Urothelium cell line (cell line): Measurements from ENCODE around the gene RASA1.

ENCODE experiments used
- DNase-seq: peaks from one replicate; pipeline ENCODE4 v3.0.0; 2011; ENCODE audit warnings: low spot score, mixed read lengths
- FAIRE-seq: peaks from 2 replicates; lab custom pipeline; 2011; peaks lifted over from hg19 to GRCh38; lab: Jason Lieb, UNC

The RASA1 gene

DNA sequence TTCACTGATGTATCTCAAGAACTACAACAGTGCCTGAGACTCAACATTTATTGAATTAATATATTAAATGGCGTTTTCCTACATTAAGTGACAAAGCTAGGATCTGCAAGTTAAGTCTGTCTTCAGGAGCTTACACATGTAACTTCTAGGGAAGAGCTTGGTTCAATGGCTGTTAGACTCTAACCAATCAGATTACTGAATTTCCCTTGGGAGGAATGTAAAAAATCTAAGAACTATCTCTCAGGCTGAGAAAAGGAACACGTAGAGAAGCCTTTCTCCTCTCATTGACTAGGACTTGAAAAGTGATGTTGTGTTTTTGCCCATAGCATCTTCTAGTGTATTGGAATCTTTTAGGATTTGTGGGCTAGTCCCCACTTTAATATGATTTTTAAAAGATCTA, 91.4 kb downstream of the RASA1 start:
- no peak for DNase-seq

GRCh38 chr5:87360132-87360531, 92.4 kb downstream of the RASA1 start:
- DNase-seq (no peak), FAIRE-seq (no peak)

More for the DNA sequence above, 91.4 kb downstream of the RASA1 start:
- FAIRE-seq: no peak

DNA sequence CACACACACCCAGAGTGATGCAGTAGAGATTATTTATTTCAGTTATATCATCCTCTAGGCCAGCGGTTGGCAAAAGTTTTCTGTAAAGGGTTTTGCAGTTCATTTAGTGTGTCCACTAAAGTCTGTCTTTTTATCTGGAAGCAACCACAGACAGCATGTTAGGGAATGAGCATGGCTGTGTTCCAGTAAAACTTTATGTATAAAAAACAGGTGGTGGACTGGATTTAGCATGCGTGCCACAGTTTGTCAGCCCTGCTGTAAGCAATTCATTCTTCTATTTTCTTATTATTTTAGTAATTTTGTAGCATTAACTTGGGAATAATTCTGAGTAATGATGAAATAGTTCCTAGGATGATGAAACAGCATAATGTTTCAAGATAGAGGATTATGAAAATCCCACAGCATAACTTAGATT, 93.4 kb downstream of the RASA1 start:
- no peak for FAIRE-seq
- no peak for DNase-seq

GRCh38 chr5:87361536-87362213, 94.0 kb downstream of the RASA1 start:
- DNase-seq (no peak), FAIRE-seq (no peak)

DNA sequence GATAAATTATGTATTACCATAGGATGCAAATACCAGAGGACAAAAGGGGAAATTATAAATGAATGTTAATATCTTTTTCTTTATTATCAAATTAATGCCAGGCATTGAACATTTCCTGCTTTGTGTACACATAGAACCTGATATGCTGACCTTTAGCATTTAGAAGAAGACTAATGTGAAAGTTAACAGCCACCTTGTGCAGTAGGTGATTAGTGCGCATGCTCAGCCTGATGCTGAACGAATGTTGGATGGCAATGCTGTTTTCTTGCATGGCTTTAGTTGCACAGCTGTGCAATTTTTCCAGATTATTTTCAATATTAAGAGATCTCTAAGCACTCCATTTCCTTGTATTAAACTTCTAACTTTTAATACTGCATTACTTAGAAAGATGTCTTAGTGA, 99.6 kb downstream of the RASA1 start:
- FAIRE-seq (no peak), DNase-seq (no peak)

DNA sequence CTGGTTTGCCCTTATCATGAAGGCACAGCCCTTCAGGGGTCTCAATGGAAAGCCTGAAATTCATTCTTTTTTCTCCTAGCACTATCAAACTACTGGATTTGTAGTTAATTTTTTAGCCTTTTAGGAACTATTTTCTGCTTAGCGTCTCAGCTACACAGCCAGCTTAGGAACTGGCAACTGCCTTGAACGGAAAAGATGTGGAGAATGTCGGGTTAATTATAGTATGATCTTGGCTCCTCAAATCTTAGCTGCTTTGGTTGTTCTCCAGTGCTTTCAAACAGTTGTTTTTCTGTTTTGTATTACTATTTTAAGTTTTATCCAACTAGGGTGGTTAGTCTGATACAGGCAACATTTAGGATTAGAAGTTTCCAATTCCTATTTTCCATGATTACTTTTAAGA, 100.9 kb downstream of the RASA1 start:
- FAIRE-seq (no peak), DNase-seq (no peak)

DNA sequence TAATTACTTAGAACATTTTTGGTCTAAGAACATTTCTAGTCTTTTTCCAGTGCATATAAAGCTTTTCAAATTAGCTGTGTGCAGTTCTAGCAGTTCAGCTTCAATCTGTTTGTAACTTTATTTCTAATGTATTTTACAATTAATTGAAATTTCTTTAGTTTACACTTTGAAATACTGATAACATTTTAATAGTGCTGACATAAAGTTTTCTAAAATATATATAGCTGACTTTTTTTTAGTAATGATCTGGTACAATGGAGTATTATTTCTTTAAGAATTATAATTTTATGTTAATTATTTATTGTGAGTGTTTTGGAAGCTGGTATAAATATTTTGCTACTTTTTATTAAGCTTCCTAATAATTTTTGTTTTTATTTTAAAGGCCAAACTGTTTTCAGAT, 101.7 kb downstream of the RASA1 start:
- no peak for FAIRE-seq
- no peak for DNase-seq

DNA sequence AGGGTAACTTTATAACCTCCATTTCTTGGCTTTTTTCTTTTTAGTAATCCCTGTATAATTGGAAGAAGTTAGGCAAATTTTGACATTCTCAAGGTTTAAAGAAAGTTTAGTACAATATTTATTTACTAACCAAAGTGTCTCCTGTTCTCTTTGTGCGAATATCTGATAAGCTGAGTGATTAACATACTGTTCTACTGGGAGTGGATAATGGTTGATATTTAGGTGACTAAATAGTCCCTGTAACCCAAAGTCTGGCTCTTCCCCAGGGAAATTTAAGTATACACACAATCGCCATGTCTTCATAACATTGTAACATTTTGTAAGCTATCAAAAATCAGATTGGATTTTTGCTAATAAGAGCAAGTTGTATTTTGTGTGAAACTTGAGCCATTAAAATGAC, 105.0 kb downstream of the RASA1 start:
- DNase-seq (no peak), FAIRE-seq (no peak)

- FAIRE-seq: no peak
- DNase-seq: no peak
These were observed 114.5 kb downstream of the RASA1 start for GRCh38 chr5:87382224-87382623.

DNA sequence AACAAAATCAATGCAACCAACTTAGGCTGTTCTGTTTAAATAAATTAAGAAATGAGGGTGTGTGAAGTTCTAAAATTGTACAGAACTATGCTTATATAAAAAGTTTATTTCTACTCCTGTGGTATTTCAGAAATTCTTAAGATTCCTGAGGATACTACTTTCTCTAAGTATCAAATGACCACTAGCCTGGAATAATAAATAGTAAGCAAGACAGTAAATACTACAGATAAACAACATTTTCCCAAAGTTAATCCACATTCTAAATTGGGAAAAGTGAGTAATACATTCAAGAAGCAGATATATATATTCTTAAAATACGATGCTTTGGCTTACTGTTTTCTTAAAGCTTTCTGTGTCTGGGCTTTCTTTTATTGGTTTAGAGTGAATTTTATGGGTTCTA, 115.5 kb downstream of the RASA1 start:
- FAIRE-seq (no peak), DNase-seq (no peak)

DNA sequence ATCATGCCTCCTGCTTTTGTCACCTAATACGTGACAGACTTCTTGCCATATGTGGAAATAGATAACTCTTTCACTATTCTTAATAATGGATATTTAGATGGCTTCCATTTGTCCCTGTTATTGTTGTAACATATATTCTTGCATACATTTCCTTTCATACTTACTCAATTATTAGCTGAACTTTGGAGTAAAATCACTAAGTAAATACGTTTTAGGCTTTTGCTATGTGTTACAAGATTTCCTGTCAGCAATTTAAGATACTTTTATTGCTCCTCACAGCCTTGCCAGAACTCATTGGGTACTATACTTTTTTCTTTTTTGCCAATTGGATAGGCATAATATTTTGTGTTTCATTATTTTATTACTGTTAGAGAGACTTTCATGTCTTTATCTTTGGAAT, 118.1 kb downstream of the RASA1 start:
- FAIRE-seq (no peak), DNase-seq (no peak)

DNA sequence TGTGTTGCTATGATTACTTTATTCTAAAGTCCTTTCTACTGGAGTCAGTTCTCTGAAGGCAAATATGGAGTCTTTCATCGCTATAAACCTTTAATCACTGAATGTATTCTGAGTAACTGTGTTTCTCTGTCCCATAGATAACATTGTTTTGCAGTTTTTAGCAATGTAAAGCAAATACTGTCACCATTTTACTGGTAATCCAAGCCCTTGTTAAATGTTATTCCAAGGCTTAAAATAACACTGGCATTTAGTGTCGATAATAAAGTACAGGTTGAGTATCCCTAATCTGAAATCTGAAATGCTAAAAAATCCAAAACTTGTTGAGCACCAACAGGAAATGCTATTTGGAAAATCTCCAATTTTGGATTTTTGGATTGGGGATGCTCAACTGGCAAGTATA, 120.4 kb downstream of the RASA1 start:
- FAIRE-seq: no peak
- DNase-seq: no peak

DNA sequence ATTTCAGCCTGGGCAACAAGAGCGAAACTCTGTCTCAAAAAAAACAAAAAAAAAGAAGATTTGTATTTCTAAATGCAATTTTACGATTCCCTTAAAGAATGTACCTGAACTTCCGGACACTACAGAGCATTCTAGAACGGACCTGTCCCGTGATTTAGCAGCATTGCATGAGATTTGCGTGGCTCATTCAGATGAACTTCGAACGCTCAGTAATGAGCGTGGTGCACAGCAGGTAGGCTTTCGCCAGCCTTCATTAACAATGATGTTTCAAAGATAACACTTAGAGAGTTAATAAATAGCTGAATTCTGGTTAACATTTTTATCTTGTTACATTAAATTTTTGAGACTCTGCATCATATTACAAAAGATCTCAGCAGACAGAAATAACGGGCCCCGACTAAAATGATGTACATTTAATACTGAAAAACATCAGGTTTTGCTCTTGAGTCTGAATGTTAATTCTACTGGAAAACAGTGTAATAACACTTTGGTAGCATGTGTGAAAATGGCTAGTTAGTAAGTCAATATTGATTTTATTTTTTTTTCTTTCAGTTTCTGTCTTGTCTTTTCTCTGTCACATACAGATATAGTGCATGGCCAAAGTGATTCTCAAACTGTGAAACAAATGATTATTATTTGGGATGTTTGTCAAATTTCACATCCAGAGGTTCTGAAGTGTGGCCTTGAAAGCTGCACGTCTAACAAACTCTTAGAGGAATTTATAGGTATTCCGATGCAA, 121.8 kb downstream of the RASA1 start:
- FAIRE-seq (no peak), DNase-seq (no peak)

- FAIRE-seq: no peak
- no peak for DNase-seq
These were observed 122.4 kb downstream of the RASA1 start for GRCh38 chr5:87390075-87390474.

- DNase-seq: no peak
- no peak for FAIRE-seq
These were observed 123.0 kb downstream of the RASA1 start for GRCh38 chr5:87390576-87391199.

GRCh38 chr5:87392170-87392569, 124.5 kb downstream of the RASA1 start:
- no peak for DNase-seq

GRCh38 chr5:87392801-87393200, 125.1 kb downstream of the RASA1 start:
- FAIRE-seq (no peak), DNase-seq (no peak)

More at GRCh38 chr5:87392170-87392569, 124.5 kb downstream of the RASA1 start:
- FAIRE-seq: no peak

GRCh38 chr5:87393331-87393730, 125.6 kb downstream of the RASA1 start:
- FAIRE-seq (no peak), DNase-seq (peak; percentile 10)

DNA sequence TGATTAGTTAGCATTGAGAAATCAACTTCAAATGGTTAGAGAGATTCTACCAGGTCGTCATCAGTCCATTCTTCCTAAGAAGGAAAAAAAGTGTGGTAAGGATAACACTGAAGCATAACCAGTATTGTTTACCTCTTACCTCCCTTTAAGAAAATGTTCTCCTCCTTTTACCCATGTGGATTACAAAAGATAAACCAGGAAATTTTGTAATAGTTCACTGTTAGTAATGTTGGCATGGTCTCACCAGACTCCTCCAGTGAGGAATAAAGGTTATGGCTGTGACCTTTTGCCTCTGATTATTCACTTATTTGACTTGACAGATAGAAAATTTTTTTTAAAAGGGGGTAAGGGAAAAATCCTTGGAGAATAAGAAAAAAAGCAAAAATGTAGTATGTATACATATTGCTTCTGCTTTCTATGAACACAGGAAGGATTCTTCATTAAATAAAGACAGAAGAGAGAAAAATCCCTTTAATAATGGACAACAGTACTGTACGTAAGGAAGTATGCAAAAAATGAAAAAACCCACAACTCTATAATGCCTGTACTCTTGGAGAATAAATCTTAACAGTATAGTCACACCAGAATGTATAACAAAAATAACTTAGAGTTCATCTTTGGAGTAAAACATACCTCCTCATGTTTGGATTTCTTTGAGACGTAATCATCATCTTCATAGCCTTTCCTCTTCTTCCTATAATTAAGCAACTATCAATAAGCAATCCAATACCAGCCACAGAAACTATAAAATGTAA, 126.9 kb downstream of the RASA1 start:
- no peak for DNase-seq
- no peak for FAIRE-seq

DNA sequence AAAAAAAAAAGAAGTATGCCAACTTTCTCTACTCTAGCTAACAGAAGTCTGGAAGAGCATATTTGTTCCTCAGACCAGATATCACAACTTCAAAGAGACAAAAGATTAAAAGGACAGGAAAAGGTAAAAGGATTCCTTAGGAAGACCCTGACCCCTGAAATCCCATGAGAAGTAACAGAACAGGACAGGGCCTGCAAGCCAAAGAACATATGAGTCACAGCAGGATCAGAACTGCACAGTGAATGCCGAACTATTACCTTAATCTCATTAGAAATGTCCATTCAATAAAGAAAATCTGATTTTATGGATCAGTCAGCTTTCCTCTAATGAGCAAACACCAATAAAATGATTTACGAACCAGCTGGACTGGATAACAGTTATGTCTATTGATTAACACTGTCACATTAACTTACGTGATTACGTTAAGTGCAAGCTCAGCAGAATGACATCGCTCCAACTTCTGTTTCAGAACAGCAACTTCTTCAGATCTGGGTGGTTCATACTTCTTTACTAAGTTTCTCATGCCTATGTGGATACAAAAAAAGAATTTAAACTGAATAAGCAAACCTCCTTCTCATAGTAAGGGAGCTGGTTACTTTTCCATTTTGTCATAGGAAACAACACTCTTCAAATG, 131.4 kb downstream of the RASA1 start:
- no peak for FAIRE-seq
- no peak for DNase-seq

GRCh38 chr5:87399720-87400119, 132.0 kb downstream of the RASA1 start:
- DNase-seq (no peak), FAIRE-seq (no peak)
